ENCODE measurements around the gene SDK1. TPM values are rescaled to one million over a fixed set of nuclear protein-coding genes. Genes with fewer than 3 reads are reported as not detected.

Gene SDK1
- total RNA-seq, 1 donor from 2014 or later, result 3.9 TPM

DNA sequence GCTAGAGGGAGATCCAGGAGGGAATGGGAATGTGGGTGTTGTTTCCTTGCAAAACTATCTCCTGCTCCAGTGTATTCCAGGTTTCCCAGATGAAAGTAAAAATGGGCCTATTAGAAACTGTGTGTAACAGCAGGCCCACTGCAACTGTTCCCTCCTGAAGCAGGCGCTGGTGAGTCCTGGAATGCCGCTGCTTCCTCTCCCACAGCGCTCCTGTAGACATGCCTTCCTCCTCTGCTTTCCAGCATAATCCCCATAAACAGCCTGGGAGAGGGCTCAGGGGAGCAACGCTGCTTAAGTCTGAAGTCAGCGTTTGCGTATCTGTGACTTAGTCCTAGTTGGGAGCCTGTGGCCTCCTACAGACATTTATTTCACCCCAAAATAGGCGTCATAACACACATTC, 830.0 kb downstream of the SDK1 start:
- no peak for DNase-seq (ENCODE audit: low read depth)
- Histone ChIP-seq H3K4me3 (ENCODE audit: low read depth, low read length) (no peak overlapping the region), H3K36me3 (ENCODE audit: control insufficient read depth, insufficient read depth, low read length) (no peaks in the 10 kb centered on the region), H3K27me3 (ENCODE audit: control insufficient read depth, insufficient read depth, low read length) (no peaks in the 10 kb centered on the region)
- TF ChIP-seq, protein P1, sequence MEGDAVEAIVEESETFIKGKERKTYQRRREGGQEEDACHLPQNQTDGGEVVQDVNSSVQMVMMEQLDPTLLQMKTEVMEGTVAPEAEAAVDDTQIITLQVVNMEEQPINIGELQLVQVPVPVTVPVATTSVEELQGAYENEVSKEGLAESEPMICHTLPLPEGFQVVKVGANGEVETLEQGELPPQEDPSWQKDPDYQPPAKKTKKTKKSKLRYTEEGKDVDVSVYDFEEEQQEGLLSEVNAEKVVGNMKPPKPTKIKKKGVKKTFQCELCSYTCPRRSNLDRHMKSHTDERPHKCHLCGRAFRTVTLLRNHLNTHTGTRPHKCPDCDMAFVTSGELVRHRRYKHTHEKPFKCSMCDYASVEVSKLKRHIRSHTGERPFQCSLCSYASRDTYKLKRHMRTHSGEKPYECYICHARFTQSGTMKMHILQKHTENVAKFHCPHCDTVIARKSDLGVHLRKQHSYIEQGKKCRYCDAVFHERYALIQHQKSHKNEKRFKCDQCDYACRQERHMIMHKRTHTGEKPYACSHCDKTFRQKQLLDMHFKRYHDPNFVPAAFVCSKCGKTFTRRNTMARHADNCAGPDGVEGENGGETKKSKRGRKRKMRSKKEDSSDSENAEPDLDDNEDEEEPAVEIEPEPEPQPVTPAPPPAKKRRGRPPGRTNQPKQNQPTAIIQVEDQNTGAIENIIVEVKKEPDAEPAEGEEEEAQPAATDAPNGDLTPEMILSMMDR (IDR thresholded peaks at IDR 0.05; ENCODE audit: insufficient read depth, low read length, poor library complexity, severe bottlenecking), result no peak

DNA sequence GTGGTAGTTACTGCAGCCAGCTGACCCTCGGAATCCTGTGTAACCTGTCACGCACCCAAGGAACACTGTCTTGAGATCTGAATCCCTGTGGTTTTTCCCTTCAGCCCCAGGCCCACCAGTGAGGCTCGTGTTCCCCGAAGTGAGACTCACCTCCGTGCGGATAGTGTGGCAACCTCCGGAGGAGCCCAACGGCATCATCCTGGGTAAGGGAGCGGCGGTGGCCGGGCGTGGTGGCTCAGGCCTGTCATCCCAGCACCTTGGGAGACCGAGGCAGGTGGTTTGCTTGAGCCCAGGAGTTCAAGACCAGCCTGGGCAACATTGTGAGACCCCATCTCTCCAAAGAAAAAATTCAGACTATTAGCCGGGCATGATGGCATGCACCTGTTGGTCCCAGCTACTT, 831.2 kb downstream of the SDK1 start:
- no peaks in the 10 kb centered on the region for H3K36me3 ChIP-seq (ENCODE audit: control insufficient read depth, insufficient read depth, low read length)
- no peak overlapping the region for H3K4me3 ChIP-seq (ENCODE audit: low read depth, low read length)
- TF ChIP-seq, protein P1 (IDR thresholded peaks at IDR 0.05; ENCODE audit: insufficient read depth, low read length, poor library complexity, severe bottlenecking), result no peak
- H3K27me3 ChIP-seq (ENCODE audit: control insufficient read depth, insufficient read depth, low read length), result no peaks in the 10 kb centered on the region
- no peak for DNase-seq (ENCODE audit: low read depth)

DNA sequence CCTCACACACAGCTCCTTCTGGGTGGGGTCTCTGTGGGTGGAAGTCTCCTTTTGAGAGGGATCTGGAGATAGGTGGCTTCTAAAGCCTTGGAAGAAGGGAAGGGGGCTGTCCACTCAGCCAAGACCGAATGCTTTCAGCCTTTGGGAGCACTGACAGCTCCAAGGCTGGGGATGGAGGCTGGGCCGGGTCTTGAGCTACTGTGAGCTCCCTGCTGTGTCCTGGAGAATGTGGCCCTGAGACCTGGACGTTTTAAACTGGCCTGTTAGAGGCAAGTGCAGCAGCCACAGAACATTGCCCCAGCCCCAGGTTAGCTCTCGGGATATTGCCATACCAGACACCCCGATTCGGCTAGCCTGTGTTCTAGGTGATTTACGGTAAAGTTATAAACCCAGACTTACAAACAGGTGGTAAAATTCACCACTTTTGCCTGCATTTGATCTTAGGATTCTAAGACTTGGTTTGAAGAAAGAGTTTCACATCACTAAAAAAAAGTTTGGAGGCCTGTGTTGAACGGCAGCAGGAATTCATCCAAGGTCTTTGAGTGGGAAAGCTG, 832.5 kb downstream of the SDK1 start:
- H3K4me3 ChIP-seq (ENCODE audit: low read depth, low read length), result no peak overlapping the region
- TF ChIP-seq, protein P1 (IDR thresholded peaks at IDR 0.05; ENCODE audit: insufficient read depth, low read length, poor library complexity, severe bottlenecking), result no peak
- no peaks in the 10 kb centered on the region for H3K36me3 ChIP-seq (ENCODE audit: control insufficient read depth, insufficient read depth, low read length)
- no peaks in the 10 kb centered on the region for H3K27me3 ChIP-seq (ENCODE audit: control insufficient read depth, insufficient read depth, low read length)
- DNase-seq (ENCODE audit: low read depth), result no peak

DNA sequence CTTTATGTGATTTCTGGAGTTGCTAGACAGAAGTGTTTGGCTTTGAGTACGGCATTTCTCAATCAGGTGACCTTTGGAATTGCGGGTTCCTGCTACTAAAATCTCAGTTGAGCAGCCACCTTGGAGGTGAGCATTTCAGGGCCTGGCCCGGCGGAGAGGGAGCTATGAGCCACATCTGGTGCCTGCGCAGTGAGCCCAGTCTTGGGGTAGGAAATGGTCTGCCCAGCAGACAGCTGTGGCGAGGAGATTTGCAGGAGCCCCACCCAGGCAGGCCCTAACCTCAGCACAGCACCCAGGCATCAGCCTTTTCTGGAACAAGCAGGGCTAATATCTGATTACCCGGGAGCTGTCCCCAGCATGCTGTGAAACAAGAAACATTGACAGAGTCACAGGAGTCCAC, 833.2 kb downstream of the SDK1 start:
- no peak for DNase-seq (ENCODE audit: low read depth)
- Histone ChIP-seq H3K36me3 (ENCODE audit: control insufficient read depth, insufficient read depth, low read length) (no peaks in the 10 kb centered on the region), H3K4me3 (ENCODE audit: low read depth, low read length) (no peak overlapping the region), H3K27me3 (ENCODE audit: control insufficient read depth, insufficient read depth, low read length) (no peaks in the 10 kb centered on the region)
- TF ChIP-seq, protein P1 (IDR thresholded peaks at IDR 0.05; ENCODE audit: insufficient read depth, low read length, poor library complexity, severe bottlenecking), result no peak

DNA sequence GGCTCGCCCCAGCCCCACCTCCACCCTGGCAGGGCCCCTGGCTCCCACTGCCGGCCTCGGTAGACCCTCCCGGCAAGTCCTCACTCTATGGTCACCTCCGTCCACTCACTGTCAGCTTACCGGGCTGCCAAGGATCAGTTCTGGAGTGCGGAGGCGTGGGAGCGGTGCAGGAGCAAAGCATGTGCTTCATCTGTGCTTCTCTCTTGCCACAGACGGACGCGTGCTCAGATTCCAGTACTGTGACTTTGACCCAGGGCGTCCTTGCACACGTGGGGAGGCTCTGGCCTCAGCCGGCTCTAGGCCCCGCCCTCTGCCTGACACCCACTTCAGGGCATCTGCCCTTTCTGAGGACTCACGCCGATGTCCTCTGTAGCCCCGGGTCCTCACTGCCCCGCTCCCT, 833.6 kb downstream of the SDK1 start:
- H3K27me3 ChIP-seq (ENCODE audit: control insufficient read depth, insufficient read depth, low read length), result no peaks in the 10 kb centered on the region
- TF ChIP-seq, protein P1 (IDR thresholded peaks at IDR 0.05; ENCODE audit: insufficient read depth, low read length, poor library complexity, severe bottlenecking), result no peak
- DNase-seq (ENCODE audit: low read depth), result no peak
- no peaks in the 10 kb centered on the region for H3K36me3 ChIP-seq (ENCODE audit: control insufficient read depth, insufficient read depth, low read length)
- no peak overlapping the region for H3K4me3 ChIP-seq (ENCODE audit: low read depth, low read length)

DNA sequence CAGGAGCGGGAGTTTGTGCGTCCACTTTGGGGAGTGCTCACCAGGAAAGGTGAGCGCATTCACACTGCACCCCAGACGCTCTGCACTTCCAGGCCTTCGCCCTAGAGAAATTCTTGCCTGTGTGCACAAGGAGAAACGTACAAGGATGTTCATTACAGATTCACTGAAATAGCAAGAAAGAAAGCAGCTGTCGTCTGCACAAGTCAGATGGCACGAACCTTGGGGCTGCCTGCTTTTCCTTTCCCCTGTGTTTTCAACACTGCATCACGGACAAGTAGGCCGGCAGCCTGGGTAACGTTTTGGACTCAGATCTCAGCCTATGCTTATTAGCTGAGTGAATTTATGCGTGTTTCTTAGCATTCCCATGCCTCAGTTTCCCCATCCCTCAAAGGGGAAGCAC, 834.2 kb downstream of the SDK1 start:
- Histone ChIP-seq H3K4me3 (ENCODE audit: low read depth, low read length) (no peak overlapping the region), H3K27me3 (ENCODE audit: control insufficient read depth, insufficient read depth, low read length) (no peaks in the 10 kb centered on the region), H3K36me3 (ENCODE audit: control insufficient read depth, insufficient read depth, low read length) (no peaks in the 10 kb centered on the region)
- TF ChIP-seq, protein P1 (IDR thresholded peaks at IDR 0.05; ENCODE audit: insufficient read depth, low read length, poor library complexity, severe bottlenecking), result no peak
- DNase-seq (ENCODE audit: low read depth), result no peak

Measured in kidney epithelial cell (primary cell).